AG09309 (cell line): Measurements from ENCODE around the gene LRRC36.
A peak's percentile ranks its signal among the peaks of the same experiment; 100 is the strongest.

ENCODE experiments used
- DNase-seq: peaks from one replicate; pipeline ENCODE4 v3.0.0-alpha.2; 2010; ENCODE audit warnings: low read depth
- H3K4me3 ChIP-seq: 2 replicates; pipeline ENCODE4 v1.5.1; 2011; ENCODE audit warnings: mild to moderate bottlenecking, low read depth, low read length, moderate library complexity; ENCODE audit not compliant: control insufficient read depth
- CTCF ChIP-seq: IDR thresholded peaks from 2 replicates; pipeline ENCODE4 v1.5.1; 2011; ENCODE audit warnings: mild to moderate bottlenecking, low read depth, low read length, inconsistent platforms; ENCODE audit not compliant: insufficient read depth, control insufficient read depth; ENCODE audit errors: missing control alignments

LRRC36 gene

DNA sequence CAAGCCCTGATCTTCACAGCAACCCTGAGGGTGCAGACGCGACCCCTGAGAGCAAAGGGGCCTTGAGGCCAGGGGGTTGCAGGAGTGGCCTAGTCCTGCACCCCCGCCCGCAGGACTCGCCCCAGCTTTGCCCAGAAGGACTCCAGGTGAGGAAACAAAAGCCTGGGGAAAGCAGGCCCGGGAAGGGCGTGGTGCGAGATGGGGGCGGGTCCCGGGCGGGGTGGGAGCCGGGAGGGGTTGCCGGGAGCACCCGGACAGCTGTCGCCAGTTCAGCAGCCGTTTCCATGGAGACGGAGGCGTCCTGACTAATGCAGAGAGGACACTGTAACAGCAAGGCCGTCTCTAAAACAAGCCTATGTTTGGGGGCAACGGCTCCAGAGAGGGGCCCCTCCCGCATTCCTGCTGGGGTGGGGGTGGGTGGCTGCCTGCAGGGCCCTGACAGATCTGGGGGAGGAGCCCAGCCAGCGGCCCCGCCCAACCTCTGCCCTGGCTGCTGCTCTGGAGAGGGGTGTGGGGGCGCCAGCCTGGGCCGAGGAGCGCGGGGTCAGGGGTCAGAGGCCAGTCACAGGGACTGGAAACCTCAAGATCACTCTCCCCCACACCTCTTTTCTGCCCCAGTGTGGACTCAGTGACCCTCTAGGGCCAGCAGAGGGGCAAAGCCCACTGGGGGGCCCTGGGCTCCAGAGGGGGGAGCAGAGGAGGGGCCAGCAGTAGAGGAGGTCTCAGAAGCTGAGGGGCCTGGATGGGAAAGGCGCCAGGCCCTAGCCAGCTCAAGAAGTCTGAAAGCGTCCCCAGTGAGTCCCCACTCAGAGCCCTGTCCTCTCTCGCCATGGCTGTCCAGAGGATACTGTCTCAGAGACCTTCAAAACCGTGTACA is 69.8 kb downstream of the LRRC36 start:
- H3K4me3 ChIP-seq = no peak overlapping the region
- no peak for TF ChIP-seq CTCF
- no peak for DNase-seq

DNA sequence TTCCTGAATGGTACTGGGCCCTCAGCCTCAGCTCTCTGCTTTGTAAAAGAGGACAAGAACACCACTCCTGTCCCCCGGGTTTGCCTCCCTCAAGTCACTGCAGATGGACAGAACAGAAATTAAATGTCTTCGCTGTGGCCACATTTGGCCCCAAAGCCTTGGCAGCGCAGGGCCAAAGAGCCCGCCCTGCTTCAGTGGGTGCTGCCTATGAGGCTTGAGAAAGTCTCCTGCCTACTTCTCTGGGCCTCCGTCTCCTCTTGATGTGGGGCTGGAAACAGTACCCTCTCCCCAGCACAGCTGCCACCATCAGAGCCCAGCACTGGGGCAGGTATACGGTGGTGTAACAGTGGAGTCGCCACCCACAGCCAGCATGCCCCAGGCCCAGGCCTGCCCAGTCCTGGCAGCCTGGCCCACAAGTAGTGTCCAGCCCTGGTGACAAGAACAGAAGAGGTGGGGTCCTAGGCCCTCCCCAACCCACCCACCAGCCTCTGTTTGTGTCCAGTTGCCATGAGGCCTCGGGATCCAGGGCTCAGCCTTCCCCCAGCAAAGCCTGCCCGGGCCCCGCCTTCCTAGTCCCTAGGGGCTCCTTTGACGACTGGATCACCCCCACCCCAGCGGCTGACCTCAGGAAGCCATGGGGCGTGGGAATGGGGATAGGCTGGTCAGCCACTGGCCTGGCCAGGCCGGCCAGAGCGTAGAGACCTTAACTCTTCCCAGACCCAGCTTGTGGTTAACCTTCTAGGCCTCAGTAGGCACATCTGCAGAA is 70.6 kb downstream of the LRRC36 start:
- no peak for DNase-seq
- no peak for TF ChIP-seq CTCF
- H3K4me3 ChIP-seq = no peak overlapping the region

DNA sequence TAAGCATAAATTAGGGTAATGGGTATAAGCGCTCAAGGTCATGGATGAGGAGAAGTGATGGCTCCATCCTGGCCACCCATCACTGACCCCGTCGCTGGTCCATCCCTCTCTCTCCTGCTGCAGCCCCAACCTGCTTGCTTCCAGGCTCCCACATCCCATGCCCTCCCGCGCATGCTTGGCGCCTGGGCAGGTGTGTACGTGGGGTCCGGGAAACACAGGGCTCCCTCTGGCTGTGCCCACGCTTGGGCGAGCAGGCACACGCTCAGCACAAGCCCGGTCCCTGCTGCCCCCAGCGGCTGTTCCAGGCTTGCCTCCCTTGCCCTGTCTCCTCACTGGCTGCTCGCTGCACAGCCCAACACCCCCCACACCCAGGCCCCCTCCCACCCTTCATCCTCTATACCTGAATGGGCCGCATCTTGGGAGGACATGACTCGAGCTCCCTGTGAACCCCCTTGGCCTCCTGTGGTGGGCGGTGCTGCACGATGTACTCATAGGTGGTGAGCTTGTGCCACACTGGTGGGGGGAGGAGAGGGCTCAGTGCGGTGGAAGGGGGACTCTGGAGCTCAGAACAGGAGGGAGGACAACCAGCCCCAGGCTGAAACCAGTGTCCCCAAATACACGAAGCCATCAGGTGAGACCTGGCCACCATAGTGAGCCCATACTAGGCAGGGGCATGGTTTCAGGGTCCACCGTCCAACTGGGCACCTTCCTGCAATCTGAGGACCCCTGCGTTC is 71.4 kb downstream of the LRRC36 start:
- H3K4me3 ChIP-seq = no peak overlapping the region
- no peak for TF ChIP-seq CTCF
- no peak for DNase-seq

- no peak for DNase-seq
- no peak overlapping the region for H3K4me3 ChIP-seq
- TF ChIP-seq CTCF = no peak
These were observed 72.1 kb downstream of the LRRC36 start for GRCh38 chr16:67398546-67399217.

DNA sequence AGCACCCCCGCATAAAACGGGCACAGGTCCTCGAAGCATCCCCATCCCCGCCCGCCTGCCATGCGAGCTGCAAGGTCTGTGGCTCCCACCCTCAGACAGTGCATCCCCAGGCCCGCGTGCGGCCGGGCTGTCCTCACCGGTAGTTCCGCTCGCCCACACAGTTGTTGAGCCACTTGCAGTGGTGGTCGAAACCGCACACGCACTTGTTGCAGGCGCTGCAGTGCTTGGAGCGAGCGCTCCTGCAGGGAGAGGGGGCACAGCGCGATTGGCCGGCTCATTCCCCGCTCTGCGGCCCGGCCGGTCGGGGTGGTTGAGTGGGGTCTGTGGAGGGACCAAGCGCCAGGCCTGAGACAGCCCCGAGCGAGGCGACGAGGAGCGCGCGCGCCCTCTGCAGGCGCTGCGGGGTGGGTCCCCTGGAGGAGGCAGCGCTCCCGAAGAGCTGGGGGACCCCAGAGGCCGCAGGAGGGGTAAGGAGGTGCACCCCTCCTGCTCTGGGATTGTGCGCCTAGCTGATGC is 72.7 kb downstream of the LRRC36 start:
- no peak for DNase-seq
- H3K4me3 ChIP-seq = no peak overlapping the region
- peak; percentile 43 for TF ChIP-seq CTCF
